RWPE1 (cell line): ENCODE results near the gene HOXC9.

Experiments used
- CTCF ChIA-PET: fragments of 350-600 bp; sonication (Branson Sonifier 250); formaldehyde crosslinking; extraction: SDS; loops from one replicate; lab custom pipeline; 2021; lab: Yijun Ruan, JAX
- POLR2A ChIA-PET: fragments of 400-600 bp; formaldehyde crosslinking; extraction: SDS; loops from one replicate; lab custom pipeline; 2020; ENCODE audit warnings: antibody characterized with exemption; ENCODE audit not compliant: low non-redundant PET; lab: Yijun Ruan, JAX
- DNase-seq: peaks from one replicate; pipeline ENCODE4 v3.0.0; 2012; ENCODE audit warnings: low spot score
- H3K27ac ChIP-seq: fragments of 450-650 bp; 2 replicates; pipeline ENCODE4 v1.5.1; 2017
- TF ChIP-seq, protein P1 (sequence below): fragments of 450-650 bp; conservative IDR thresholded peaks from 2 replicates; pipeline ENCODE4 v1.5.1; 2017; ENCODE audit warnings: low read depth, mild to moderate bottlenecking

The HOXC9 gene

DNA sequence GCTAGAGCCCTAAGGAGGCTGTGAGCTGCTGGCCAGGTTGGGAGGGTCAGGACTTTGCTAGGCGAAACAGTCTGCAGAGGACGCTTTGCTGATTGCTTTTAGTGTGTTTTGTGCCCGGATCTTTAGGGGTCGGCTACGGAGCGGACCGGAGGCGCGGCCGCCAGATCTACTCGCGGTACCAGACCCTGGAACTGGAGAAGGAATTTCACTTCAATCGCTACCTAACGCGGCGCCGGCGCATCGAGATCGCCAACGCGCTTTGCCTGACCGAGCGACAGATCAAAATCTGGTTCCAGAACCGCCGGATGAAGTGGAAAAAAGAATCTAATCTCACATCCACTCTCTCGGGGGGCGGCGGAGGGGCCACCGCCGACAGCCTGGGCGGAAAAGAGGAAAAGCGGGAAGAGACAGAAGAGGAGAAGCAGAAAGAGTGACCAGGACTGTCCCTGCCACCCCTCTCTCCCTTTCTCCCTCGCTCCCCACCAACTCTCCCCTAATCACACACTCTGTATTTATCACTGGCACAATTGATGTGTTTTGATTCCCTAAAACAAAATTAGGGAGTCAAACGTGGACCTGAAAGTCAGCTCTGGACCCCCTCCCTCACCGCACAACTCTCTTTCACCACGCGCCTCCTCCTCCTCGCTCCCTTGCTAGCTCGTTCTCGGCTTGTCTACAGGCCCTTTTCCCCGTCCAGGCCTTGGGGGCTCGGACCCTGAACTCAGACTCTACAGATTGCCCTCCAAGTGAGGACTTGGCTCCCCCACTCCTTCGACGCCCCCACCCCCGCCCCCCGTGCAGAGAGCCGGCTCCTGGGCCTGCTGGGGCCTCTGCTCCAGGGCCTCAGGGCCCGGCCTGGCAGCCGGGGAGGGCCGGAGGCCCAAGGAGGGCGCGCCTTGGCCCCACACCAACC lies 29.8 kb downstream of the HOXC9 start:
- POLR2A ChIA-PET: no interaction called here
- TF ChIP-seq, protein P1, sequence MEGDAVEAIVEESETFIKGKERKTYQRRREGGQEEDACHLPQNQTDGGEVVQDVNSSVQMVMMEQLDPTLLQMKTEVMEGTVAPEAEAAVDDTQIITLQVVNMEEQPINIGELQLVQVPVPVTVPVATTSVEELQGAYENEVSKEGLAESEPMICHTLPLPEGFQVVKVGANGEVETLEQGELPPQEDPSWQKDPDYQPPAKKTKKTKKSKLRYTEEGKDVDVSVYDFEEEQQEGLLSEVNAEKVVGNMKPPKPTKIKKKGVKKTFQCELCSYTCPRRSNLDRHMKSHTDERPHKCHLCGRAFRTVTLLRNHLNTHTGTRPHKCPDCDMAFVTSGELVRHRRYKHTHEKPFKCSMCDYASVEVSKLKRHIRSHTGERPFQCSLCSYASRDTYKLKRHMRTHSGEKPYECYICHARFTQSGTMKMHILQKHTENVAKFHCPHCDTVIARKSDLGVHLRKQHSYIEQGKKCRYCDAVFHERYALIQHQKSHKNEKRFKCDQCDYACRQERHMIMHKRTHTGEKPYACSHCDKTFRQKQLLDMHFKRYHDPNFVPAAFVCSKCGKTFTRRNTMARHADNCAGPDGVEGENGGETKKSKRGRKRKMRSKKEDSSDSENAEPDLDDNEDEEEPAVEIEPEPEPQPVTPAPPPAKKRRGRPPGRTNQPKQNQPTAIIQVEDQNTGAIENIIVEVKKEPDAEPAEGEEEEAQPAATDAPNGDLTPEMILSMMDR: no peak
- CTCF ChIA-PET: interaction anchor here (0.7 kb wide), 1 partner anchor 162 kb away, joined by 3 read pairs; no protein-coding TSS in a partner anchor

DNA sequence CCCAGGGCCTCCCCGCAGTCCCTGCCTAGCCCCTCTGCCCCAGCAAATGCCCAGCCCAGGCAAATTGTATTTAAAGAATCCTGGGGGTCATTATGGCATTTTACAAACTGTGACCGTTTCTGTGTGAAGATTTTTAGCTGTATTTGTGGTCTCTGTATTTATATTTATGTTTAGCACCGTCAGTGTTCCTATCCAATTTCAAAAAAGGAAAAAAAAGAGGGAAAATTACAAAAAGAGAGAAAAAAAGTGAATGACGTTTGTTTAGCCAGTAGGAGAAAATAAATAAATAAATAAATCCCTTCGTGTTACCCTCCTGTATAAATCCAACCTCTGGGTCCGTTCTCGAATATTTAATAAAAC lies 30.5 kb downstream of the HOXC9 start:
- CTCF ChIA-PET: interaction anchor here (0.7 to 1.2 kb wide), 2 partner anchors 161 to 178 kb away, joined by 3 read pairs; no protein-coding TSS in a partner anchor
- DNase-seq: no peak
- no peak overlapping the region for H3K27ac ChIP-seq
- POLR2A ChIA-PET: no interaction called here
- TF ChIP-seq, protein P1: no peak

More for the DNA sequence above, 29.8 kb downstream of the HOXC9 start:
- no peak for DNase-seq
- no peak overlapping the region for H3K27ac ChIP-seq

DNA sequence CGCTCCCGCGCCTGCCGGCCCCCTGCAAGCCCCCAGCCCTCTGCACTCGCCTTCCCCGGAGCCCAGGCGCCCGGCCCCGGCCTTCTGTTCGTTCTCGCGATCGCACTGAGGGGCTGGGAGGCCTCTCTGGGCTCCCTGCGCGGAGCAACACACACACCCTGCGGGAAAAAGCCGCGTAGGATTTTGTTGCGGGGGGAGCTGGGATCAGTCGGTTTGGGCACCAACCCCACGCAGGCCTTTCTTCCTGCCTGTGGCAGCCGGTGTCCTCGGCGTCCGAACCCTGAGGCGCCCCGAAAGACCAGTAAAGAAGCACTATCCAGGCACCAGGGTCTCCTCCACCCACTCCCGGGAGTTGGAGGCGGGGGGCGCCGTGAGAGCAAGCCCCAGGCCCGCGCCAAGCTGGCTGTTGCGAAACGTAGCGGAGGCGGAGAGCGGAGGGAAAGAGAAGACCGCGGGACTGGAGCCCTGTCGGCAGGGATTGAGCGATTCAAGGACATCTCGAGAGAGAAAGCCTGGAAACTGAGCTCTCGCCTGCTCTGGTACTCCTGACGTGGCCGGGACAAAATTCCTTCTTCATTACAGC lies 31.0 kb downstream of the HOXC9 start:
- ChIA-PET CTCF (interaction anchor here (0.7 to 2.9 kb wide), 3 partner anchors 161 to 177 kb away, joined by 3 to 20 read pairs (median 3); no protein-coding TSS in a partner anchor), POLR2A (no interaction called here)
- H3K27ac ChIP-seq: no peak overlapping the region
- TF ChIP-seq, protein P1: no peak
- DNase-seq: no peak

DNA sequence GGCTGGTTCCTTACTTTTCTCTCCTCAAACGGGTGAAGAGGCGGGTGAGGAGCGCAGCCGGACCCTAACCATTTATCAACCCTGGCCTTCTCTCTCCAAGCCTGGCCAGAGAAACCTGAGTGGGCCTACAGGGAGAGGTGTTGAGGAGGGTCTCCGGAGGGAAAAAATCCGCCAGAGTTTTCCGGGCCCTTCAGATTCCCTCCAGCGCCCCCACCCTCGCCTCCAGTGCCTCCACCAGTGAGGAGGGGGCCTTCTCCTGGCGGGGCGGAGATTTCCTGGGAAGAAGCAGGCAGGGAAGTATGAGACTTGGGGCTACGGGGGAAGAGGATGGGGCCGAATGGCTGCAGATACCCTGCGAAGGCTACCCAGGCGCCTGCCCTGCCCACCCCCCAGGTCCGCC lies 31.5 kb downstream of the HOXC9 start:
- H3K27ac ChIP-seq: no peak overlapping the region
- TF ChIP-seq, protein P1: no peak
- POLR2A ChIA-PET: no interaction called here

DNA sequence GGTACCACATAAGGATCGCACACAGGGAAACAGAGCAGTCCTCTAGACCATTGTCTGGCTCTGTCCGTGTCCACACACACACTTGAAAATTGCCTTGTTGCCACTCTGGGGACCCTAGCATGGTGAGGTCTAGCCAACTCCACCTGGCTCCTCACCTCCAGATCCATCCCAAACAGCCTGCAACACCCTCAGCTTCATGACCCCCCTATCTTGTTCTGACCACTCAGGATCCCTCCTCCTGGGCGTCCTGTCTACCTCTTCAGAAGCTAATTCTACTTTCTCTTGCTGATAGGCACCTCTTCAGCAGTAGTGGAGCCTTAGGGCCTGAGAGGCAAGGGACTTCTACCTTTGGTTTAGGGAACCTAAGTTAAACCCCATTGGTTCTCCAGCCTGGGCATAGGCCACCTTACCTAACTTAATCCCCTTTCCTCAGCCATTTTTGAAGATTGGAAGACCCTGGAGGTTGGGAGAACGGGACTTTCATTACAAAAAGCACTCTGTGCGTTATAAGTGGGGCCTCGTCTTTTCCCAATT lies 32.2 kb downstream of the HOXC9 start:
- TF ChIP-seq, protein P1: no peak
- ChIA-PET POLR2A (no interaction called here), CTCF (interaction anchor here (0.6 to 2.9 kb wide), 21 partner anchors 9 to 329 kb away, joined by 3 to 28 read pairs (median 4); partner anchors contain the start of genes HOXC10 and HOXC8)
- H3K27ac ChIP-seq: no peak overlapping the region
- DNase-seq: no peak

More for the DNA sequence above, 31.5 kb downstream of the HOXC9 start:
- DNase-seq: no peak
- CTCF ChIA-PET: interaction anchor here (1.0 to 2.9 kb wide), 4 partner anchors 44 to 177 kb away, joined by 3 to 28 read pairs (median 13); no protein-coding TSS in a partner anchor

DNA sequence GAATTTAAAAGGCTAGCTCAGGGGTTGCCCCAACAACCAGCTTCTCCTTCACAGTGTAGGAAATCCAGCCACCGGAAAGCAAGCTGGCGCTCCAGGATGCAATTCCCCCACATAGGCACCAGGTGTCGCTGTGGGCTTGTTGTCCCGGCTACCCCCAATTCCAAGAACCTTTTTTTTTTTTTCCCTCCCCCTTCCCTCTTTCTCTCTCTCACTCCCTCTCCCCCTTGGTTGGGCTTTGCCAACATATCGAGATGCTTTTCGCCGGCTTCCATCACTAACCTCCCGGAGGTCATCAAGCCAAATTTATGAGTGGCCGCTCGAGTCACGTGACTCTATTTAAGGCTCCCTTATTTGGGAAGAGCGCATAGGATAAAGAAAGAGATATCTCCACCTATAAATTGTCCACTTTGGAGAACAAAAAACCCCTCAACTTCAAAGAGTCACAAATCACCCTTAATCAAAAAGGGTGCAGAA lies 32.7 kb downstream of the HOXC9 start, which contains the start of gene HOXC5:
Gene HOXC5 (plus strand): TSS at position 424 of the 474 bp plus-strand sequence. CDS start 73 bp downstream, outside the sequence.
- TF ChIP-seq, protein P1: peak; percentile 92
- ChIA-PET POLR2A (no interaction called here), CTCF (interaction anchor here (0.6 to 2.9 kb wide), 24 partner anchors 9 to 329 kb away, joined by 3 to 28 read pairs (median 4); partner anchors contain the start of genes HOXC10 and HOXC8)
- peak; percentile 82 for DNase-seq
- H3K27ac ChIP-seq: no peak within 1 kb of the TSS
